HG02973 (cell line): ENCODE data around the gene WASHC4.

ENCODE experiments used
- ATAC-seq: cut with Tn5 transposase; IDR thresholded peaks from one replicate; pipeline ENCODE4 v1.9.1; 2021; ENCODE audit warnings: moderate library complexity; ENCODE audit not compliant: unreplicated experiment

WASHC4 gene

DNA sequence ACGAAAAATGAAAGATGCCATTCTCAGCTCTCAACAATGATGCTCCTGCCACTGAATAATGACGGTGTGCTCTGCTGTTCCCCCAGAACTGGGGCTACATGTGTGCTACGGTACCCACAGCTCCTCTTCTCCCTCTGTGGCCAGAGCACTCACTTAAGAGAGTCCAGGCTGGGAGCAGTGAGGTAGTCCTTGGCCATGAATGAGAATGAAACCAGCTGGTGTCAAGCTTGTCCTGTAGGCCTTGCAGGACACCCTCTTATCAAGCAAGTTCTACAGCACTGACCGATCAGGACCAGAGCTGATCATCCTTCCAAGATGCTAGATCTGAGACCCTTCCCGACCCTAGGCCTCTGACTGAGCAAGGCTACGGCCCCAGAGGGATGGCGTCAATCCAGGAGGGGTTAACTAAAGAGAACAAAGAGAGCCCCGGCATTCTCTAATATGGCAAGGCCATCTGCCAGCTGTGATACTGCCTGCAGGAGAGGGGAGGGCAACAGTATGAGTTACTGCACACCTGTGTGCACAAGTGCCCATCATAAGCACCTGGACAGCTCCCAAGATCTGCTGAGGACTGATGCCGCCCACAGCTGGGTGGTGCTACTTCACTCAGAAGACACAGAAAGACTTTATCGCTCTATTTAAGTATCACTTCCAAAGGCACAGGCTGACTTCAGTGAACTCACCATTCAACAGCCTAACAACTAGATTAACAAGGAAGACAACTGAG is 98.0 kb downstream of the WASHC4 start:
- no peak for ATAC-seq

DNA sequence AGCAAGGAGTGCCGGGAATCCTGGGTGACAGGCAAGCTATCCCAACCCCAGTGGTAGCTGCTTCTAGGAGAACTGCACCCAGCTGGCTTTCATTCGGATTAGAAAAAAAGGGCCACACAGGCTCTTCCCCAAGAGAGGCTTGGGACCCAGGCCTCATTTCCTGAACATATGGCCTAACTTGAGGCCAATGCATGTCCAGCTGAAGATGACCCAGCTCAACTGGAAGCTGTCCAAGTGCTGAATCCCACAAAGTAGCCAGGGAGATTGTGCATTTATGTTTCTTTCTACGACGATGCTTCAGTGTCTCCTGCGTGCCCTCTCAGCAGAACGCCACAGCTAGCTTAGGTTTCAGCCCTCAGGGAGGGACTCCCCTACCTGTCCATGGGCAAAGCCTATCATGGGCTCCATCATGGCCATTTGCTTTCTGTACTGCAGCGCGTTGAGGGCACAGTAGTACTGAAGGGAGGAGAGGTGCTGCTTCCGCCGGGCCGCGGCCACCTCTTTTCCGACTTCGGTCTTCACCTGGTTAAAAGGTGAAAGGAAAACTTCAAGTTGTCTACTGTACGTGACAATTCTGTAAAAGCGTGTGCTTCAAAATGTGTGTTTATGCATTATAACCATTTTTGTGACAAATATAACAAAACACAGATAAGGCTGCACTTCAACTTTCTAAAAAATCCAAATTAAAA is 99.3 kb downstream of the WASHC4 start:
- ATAC-seq = no peak

DNA sequence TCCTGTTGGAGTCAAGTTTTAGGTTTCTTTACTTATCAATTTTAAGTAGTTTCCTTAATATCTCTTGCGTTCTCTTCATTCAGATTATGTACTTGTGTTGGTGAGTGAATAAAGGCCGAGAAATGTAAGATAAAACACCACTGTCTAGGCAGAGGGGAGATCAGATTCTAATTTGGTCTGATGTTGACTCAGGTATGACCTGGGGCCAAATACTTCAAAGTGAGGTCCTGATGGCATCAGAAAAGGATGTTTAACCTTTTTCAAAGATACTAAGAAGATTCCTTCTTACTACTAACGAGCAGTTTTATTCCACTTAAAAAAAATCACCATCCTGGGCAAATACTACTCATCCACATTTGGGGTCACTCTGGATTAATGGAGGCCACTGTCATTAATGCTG is 101.6 kb downstream of the WASHC4 start:
- ATAC-seq = no peak

DNA sequence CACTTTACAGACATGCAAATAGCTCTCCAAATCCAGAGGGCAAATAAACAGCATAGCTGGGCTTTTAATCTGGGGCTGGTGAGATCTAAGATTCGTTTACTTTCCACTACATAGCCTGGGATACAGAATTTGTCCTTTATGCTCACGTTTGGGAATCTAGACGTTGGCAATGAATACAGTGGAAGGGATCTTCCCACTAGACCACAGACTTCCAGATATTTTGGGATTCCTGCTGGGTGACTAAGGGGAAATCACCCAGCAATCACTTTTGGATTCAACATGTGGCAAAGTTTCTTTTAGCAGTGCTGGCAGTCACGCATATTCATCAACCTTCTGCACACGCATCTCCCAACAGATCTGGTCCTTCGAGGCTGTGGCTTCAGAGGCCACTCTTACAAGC is 104.9 kb downstream of the WASHC4 start:
- ATAC-seq = no peak

DNA sequence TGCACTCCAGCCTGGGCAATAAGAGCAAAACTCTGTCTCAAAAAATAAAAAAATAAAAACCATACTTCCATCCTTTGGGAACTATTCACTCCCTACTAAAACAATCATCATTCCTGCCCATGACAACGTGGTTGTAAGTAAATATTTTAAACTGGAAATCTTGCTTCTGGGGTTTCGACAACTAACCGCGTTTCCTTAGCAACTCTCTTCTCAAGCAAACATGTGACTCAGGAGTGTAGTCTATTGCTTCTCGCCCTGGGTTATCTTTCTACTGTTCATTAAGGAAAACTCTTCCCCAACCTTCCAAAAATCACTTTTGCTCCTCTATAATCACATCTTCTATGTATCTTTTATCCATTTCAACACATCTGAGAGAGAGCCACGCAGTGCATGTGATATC is 106.6 kb downstream of the WASHC4 start:
- no peak for ATAC-seq

DNA sequence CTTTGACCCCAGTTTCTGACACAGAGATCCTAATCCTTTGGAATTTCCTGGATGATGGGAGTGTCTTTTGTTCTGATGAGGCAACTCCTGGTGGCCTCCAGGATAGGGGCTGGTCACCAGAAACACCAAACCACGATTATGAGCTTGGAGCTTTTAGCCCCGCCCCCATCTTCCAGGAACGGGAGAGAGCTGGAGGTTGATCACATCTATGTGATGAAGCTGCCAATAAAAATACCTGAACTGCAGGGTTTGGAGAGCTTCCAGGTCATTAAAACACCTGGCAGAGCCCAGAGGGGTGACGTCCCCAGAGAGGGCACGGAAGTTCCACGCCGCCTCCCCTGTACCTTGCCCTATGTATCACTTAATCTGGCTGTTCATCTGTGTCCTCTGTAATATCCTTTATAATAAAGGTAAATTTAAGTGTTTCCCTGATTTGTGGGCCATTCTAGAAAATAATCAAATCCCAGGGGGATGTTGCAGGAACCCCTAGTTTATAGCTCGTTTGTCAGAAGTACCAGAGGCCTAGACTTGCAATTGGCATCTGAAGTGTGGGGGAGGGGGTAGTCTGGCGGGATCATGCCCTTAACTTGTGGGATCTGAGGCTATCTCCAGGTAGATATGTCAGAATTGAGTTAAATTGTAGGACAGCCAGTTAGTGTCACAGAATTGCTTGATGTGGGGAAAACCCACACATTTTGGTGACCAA is 107.3 kb downstream of the WASHC4 start:
- no peak for ATAC-seq

DNA sequence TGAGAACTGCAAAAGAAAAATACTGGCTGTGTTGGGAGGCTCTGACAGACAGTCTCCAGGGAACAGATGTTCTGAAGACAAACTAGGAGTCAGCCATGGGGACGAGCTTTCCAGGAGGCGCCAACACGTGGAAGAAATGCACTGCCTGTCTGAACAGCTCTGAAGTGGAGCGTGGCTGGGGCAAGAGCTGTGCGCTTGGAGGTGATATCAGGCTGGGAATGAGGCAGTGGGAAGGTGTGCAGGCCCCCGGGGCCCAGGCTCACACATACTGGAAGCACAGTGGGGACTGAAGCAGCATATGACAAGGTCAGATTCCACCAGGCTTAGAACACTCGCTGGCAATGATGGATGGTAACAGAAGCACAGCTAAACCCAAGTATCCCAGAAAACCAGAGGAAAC is 110.9 kb downstream of the WASHC4 start:
- no peak for ATAC-seq
